Breast epithelium (tissue), 3 donors: ENCODE results near the gene WNT4.

Experiments used
- CTCF ChIP-seq, 3 donors: fragments of 450-650 bp; IDR thresholded peaks; one replicate each; pipeline ENCODE4 v1.5.1; 2016 to 2017; ENCODE audit warnings: antibody characterized with exemption in 3 of 3, mild to moderate bottlenecking in 3 of 3, moderate library complexity in 3 of 3
- POLR2A ChIP-seq: fragments of 450-650 bp; IDR thresholded peaks from one replicate; pipeline ENCODE4 v1.6.1; 2016; ENCODE audit warnings: antibody characterized with exemption, mild to moderate bottlenecking, moderate library complexity

GRCh38 chr1:22093513-22093912 lies 49.4 kb downstream of the WNT4 start:
- TF ChIP-seq POLR2A (no peak), CTCF (IDR thresholded peaks at IDR 0.05) (no peak)
